GM10847 (cell line): ENCODE measurements around the gene TMEM209.

Experiments used
- POLR2A ChIP-seq: IDR thresholded peaks from 2 replicates; pipeline ENCODE4 v1.6.1; 2011; ENCODE audit not compliant: insufficient read length; ENCODE audit errors: extremely low read depth

The TMEM209 gene

GRCh38 chr7:130149281-130150139, 55.7 kb downstream of the TMEM209 start:
- no peak for TF ChIP-seq POLR2A

- no peak for TF ChIP-seq POLR2A
These were observed 56.6 kb downstream of the TMEM209 start for GRCh38 chr7:130148561-130148960.

GRCh38 chr7:130147710-130148325, 57.4 kb downstream of the TMEM209 start:
- no peak for TF ChIP-seq POLR2A

GRCh38 chr7:130146693-130147405, 58.4 kb downstream of the TMEM209 start:
- no peak for TF ChIP-seq POLR2A

- no peak for TF ChIP-seq POLR2A
These were observed 59.6 kb downstream of the TMEM209 start for GRCh38 chr7:130145424-130146100.

GRCh38 chr7:130144312-130145171, 60.7 kb downstream of the TMEM209 start:
- TF ChIP-seq POLR2A: no peak

GRCh38 chr7:130143986-130144311, 61.3 kb downstream of the TMEM209 start:
- TF ChIP-seq POLR2A: no peak

- no peak for TF ChIP-seq POLR2A
These were observed 61.9 kb downstream of the TMEM209 start for GRCh38 chr7:130143334-130143732.

GRCh38 chr7:130142654-130143333, 62.4 kb downstream of the TMEM209 start:
- no peak for TF ChIP-seq POLR2A

- TF ChIP-seq POLR2A: no peak
These were observed 63.1 kb downstream of the TMEM209 start for GRCh38 chr7:130141884-130142653.

GRCh38 chr7:130141161-130141883, 63.9 kb downstream of the TMEM209 start:
- peak; percentile 25 for TF ChIP-seq POLR2A

GRCh38 chr7:130140551-130141160, 64.5 kb downstream of the TMEM209 start:
- no peak for TF ChIP-seq POLR2A
